CD4-positive, alpha-beta memory T cell (primary cell): ENCODE measurements around the gene SNAPC2. TPM values are rescaled to one million over a fixed set of nuclear protein-coding genes. Genes with fewer than 3 reads are reported as not detected.
"Not testable (repeated sequence)": the region's sequence is repeated elsewhere in the genome, so short reads cannot be mapped to it uniquely, and the experiment has no call there.

Experiments
- CTCF ChIA-PET: fragments of 350-600 bp; sonication (Branson Sonifier 250); formaldehyde crosslinking; loops from one replicate; lab custom pipeline; 2021; ENCODE audit warnings: inconsistent platforms; ENCODE audit not compliant: partially characterized antibody; lab: Charles Lee
- POLR2A ChIA-PET: fragments of 350-600 bp; sonication (Branson Sonifier 250); formaldehyde crosslinking; loops from one replicate; lab custom pipeline; 2021; ENCODE audit not compliant: partially characterized antibody; lab: Charles Lee
- DNase-seq, 5 donors: peaks; one replicate each; pipeline versions ENCODE4 v3.0.0 to v3.0.0-alpha.2; 2020 to 2022; ENCODE audit warnings: mixed read lengths in 1 of 5
- H3K27ac ChIP-seq: one replicate; pipeline ENCODE4 v1.7.0; 2013; ENCODE audit warnings: low read depth, low read length
- H3K27me3 ChIP-seq: 2 replicates; pipeline ENCODE4 v1.7.0; 2013; ENCODE audit warnings: mild to moderate bottlenecking, low read length, moderate library complexity; ENCODE audit not compliant: insufficient read depth
- H3K36me3 ChIP-seq: 2 replicates; pipeline ENCODE4 v1.7.0; 2013; ENCODE audit warnings: mild to moderate bottlenecking, low read length, moderate library complexity; ENCODE audit not compliant: insufficient read depth
- H3K4me1 ChIP-seq: 2 replicates; pipeline ENCODE4 v1.7.0; 2013; ENCODE audit warnings: mild to moderate bottlenecking, low read length, moderate library complexity; ENCODE audit not compliant: insufficient read depth
- H3K4me3 ChIP-seq, 2 donors: one replicate each; pipeline ENCODE4 v1.7.0; 2013; ENCODE audit warnings: low read length in 2 of 2, mild to moderate bottlenecking in 1 of 2
- H3K9me3 ChIP-seq, 2 donors: one replicate each; pipeline ENCODE4 v1.7.0; 2013; ENCODE audit warnings: low read length in 2 of 2, control low read depth in 1 of 2; ENCODE audit not compliant: control insufficient read depth in 1 of 2
- H3K27ac Mint-ChIP-seq, 7 donors: one replicate each; pipeline ENCODE4 v1.8.0; 2020 to 2021; ENCODE audit warnings: mixed read lengths in 7 of 7, mild to moderate bottlenecking in 6 of 7, inconsistent platforms in 3 of 7, moderate library complexity in 3 of 7
- H3K27me3 Mint-ChIP-seq, 2 donors: one replicate each; pipeline ENCODE4 v1.8.0; 2020 to 2021; ENCODE audit warnings: mixed read lengths in 2 of 2
- H3K36me3 Mint-ChIP-seq, 2 donors: one replicate each; pipeline ENCODE4 v1.8.0; 2020 to 2021; ENCODE audit warnings: mixed read lengths in 2 of 2, inconsistent platforms in 1 of 2, mild to moderate bottlenecking in 1 of 2
- H3K4me1 Mint-ChIP-seq, 4 donors: one replicate each; pipeline ENCODE4 v1.8.0; 2020 to 2021; ENCODE audit warnings: mixed read lengths in 4 of 4, mild to moderate bottlenecking in 1 of 4
- H3K4me3 Mint-ChIP-seq, 8 donors: one replicate each; pipeline ENCODE4 v1.8.0; 2020 to 2021; ENCODE audit warnings: mixed read lengths in 8 of 8, mild to moderate bottlenecking in 7 of 8, moderate library complexity in 6 of 8, inconsistent platforms in 3 of 8
- H3K9me3 Mint-ChIP-seq, 8 donors: one replicate each; pipeline ENCODE4 v1.8.0; 2020 to 2021; ENCODE audit warnings: mixed read lengths in 8 of 8, mild to moderate bottlenecking in 5 of 8, inconsistent platforms in 3 of 8, moderate library complexity in 1 of 8
- intact Hi-C: fragments of 100-400 bp; cut with micrococcal nuclease; formaldehyde crosslinking; loops from one replicate; pipeline ENCODE4 v1.15.1; 2023
- polyA plus RNA-seq, 2 donors: library from polyadenylated mRNA; unstranded; fragments of 300-500 nt; fragmentation: Illumina TruSeq; gene quantifications; one replicate each; pipeline ENCODE4 v1.2.3, GENCODE V29; 2021
- total RNA-seq, 2 experiments: library from RNA; stranded (reverse); gene quantifications; one replicate each; pipeline ENCODE4 v1.2.3, GENCODE V29; 2021

SNAPC2 gene
- total and polyA plus RNA-seq, 4 experiments from 2014 or later = 9.0 to 22.1 (median 17.6) TPM

- no peaks in the 10 kb centered on the region for H3K9me3 ChIP-seq
- peak in 1 of 5 donors; percentile 19 for DNase-seq
- H3K4me3 ChIP-seq = peak overlapping the region; percentile 7 to 36
- H3K9me3 Mint-ChIP-seq = peaks cover 0 to 4% (median 0%) of the 10 kb centered on the region in 8 donors
- H3K36me3 Mint-ChIP-seq = peaks cover 8 to 10% of the 10 kb centered on the region in 2 donors
- peaks cover 2% of the 10 kb centered on the region for H3K36me3 ChIP-seq
- ChIA-PET CTCF (interaction anchor here (1.1 to 7.3 kb wide), 3 partner anchors 8 to 26 kb away, joined by 3 to 66 read pairs (median 5); partner anchors contain the start of gene TIMM44), POLR2A (interaction anchor here (1.7 to 5.6 kb wide), 6 partner anchors 9 to 88 kb away, joined by 5 to 82 read pairs (median 14); partner anchors contain the start of genes ELAVL1, MAP2K7 and TIMM44)
- H3K27me3 ChIP-seq = peaks cover 13% of the 10 kb centered on the region
- intact Hi-C loops = no loop called here
- peaks cover 16 to 27% of the 10 kb centered on the region in 2 donors for H3K27me3 Mint-ChIP-seq
- peak overlapping the region; percentile 19 for H3K27ac ChIP-seq
- peak overlapping the region; percentile 77 to 89 (median 85) for H3K4me3 Mint-ChIP-seq
- H3K27ac Mint-ChIP-seq = peak overlapping the region in 4 of 7 donors; percentile 41 to 69 (median 58)
- peaks cover 48% of the 10 kb centered on the region for H3K4me1 ChIP-seq
- peaks cover 14 to 47% (median 31%) of the 10 kb centered on the region in 4 donors for H3K4me1 Mint-ChIP-seq
Observed at GRCh38 chr19:7916955-7917266, 3.2 kb upstream of the SNAPC2 start.

GRCh38 chr19:7917267-7918061 lies 2.7 kb upstream of the SNAPC2 start:
- Histone ChIP-seq H3K9me3 (no peaks in the 10 kb centered on the region), H3K36me3 (peaks cover 8% of the 10 kb centered on the region), H3K27ac (peak overlapping the region; percentile 19), H3K27me3 (peaks cover 13% of the 10 kb centered on the region), H3K4me3 (peak overlapping the region; percentile 7 to 36), H3K4me1 (peaks cover 52% of the 10 kb centered on the region)
- intact Hi-C loops = no loop called here
- Mint-ChIP-seq H3K27ac (peak overlapping the region in 4 of 7 donors; percentile 22 to 72 (median 36)), H3K4me3 (peak overlapping the region; percentile 77 to 89 (median 86)), H3K4me1 (peaks cover 14 to 50% (median 34%) of the 10 kb centered on the region in 4 donors), H3K36me3 (peaks cover 5 to 8% of the 10 kb centered on the region in 2 donors), H3K27me3 (peaks cover 16 to 27% of the 10 kb centered on the region in 2 donors), H3K9me3 (peaks cover 0 to 4% (median 0%) of the 10 kb centered on the region in 8 donors)
- POLR2A ChIA-PET = interaction anchor here (1.1 to 5.6 kb wide), 7 partner anchors 9 to 88 kb away, joined by 4 to 82 read pairs (median 9); partner anchors contain the start of genes ELAVL1, MAP2K7 and TIMM44
- DNase-seq = peak; percentile 46 to 70 (median 52)
- CTCF ChIA-PET = interaction anchor here (1.1 to 7.3 kb wide), 6 partner anchors 9 to 25 kb away, joined by 3 to 66 read pairs (median 4); partner anchors contain the start of genes MAP2K7 and TIMM44

DNA sequence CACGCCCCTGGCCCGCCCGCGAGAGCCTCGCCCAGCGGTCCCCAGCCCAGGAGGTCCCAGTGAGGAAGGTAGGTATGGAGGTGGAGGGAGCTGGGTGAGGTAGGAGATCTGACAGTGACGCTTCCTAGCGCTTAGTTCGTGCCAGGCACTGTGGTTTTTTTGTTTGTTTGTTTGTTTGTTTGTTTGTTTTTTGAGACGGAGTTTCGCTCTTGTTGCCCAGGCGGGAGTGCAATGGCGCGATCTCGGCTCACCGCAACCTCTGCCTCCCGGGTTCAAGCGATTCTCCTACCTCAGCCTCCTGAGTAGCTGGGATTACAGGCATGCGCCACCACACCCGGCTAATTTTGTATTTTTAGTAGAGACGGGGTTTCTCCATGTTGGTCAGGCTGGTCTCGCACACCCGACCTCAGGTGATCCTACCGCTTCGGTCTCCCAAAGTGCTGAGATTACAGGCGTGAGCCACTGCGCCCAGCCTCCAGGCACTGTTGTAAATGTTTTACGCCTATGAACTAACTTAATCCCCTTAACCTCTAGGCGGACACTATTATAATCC lies 2.0 kb upstream of the SNAPC2 start:
- Histone ChIP-seq H3K36me3 (peaks cover 15% of the 10 kb centered on the region), H3K27me3 (peaks cover 13% of the 10 kb centered on the region), H3K4me1 (peaks cover 52% of the 10 kb centered on the region)
- CTCF ChIA-PET = interaction anchor here (1.1 to 7.3 kb wide), 6 partner anchors 9 to 24 kb away, joined by 3 to 66 read pairs (median 4); partner anchors contain the start of genes MAP2K7 and TIMM44
- Mint-ChIP-seq H3K27ac (peak overlapping the region in 4 of 7 donors; percentile 22 to 72 (median 36)), H3K4me1 (peaks cover 14 to 53% (median 36%) of the 10 kb centered on the region in 4 donors), H3K4me3 (peak overlapping the region in 7 of 8 donors; percentile 50 to 85 (median 57)), H3K27me3 (peaks cover 16 to 27% of the 10 kb centered on the region in 2 donors)
- H3K4me3 ChIP-seq, DNase-seq, H3K9me3 ChIP-seq, H3K27ac ChIP-seq, H3K36me3 Mint-ChIP-seq, intact Hi-C loops, H3K9me3 Mint-ChIP-seq: not testable (repeated sequence)
- POLR2A ChIA-PET = interaction anchor here (1.1 to 5.6 kb wide), 7 partner anchors 9 to 87 kb away, joined by 4 to 82 read pairs (median 9); partner anchors contain the start of genes ELAVL1, MAP2K7 and TIMM44

- no peak overlapping the region for H3K4me3 ChIP-seq
- Mint-ChIP-seq H3K9me3 (peaks cover 0 to 4% (median 0%) of the 10 kb centered on the region in 8 donors), H3K36me3 (peaks cover 0 to 2% of the 10 kb centered on the region in 2 donors), H3K4me1 (peaks cover 14 to 59% (median 38%) of the 10 kb centered on the region in 4 donors), H3K27ac (peak overlapping the region in 2 of 7 donors; percentile 85 to 89), H3K4me3 (peak overlapping the region in 7 of 8 donors; percentile 15 to 94 (median 84)), H3K27me3 (peaks cover 16 to 27% of the 10 kb centered on the region in 2 donors)
- no peak for DNase-seq
- H3K27me3 ChIP-seq = peaks cover 13% of the 10 kb centered on the region
- peaks cover 52% of the 10 kb centered on the region for H3K4me1 ChIP-seq
- POLR2A ChIA-PET = interaction anchor here (1.1 to 5.6 kb wide), 7 partner anchors 10 to 1460 kb away, joined by 3 to 82 read pairs (median 21); partner anchors contain the start of genes MAP2K7, SLC25A23 and TIMM44
- intact Hi-C loops = no loop called here
- no peaks in the 10 kb centered on the region for H3K9me3 ChIP-seq
- H3K36me3 ChIP-seq = peaks cover 15% of the 10 kb centered on the region
- no peak overlapping the region for H3K27ac ChIP-seq
- CTCF ChIA-PET = interaction anchor here (1.2 to 7.3 kb wide), 6 partner anchors 11 to 50 kb away, joined by 3 to 66 read pairs (median 16); partner anchors contain the start of genes MAP2K7 and TIMM44
Observed at GRCh38 chr19:7918615-7919421, 1.3 kb upstream of the SNAPC2 start.

GRCh38 chr19:7920519-7921301 lies 572 bp downstream of the SNAPC2 start:
- Histone ChIP-seq H3K27me3 (peaks cover 13% of the 10 kb centered on the region), H3K27ac (peak overlapping the region; percentile 76), H3K9me3 (no peaks in the 10 kb centered on the region), H3K4me3 (peak overlapping the region; percentile 61 to 71), H3K4me1 (peaks cover 53% of the 10 kb centered on the region), H3K36me3 (peaks cover 15% of the 10 kb centered on the region)
- H3K36me3 Mint-ChIP-seq = peaks cover 0 to 3% of the 10 kb centered on the region in 2 donors
- H3K4me3 Mint-ChIP-seq = peak overlapping the region; percentile 88 to 97 (median 92)
- ChIA-PET CTCF (interaction anchor here (0.9 to 7.3 kb wide), 8 partner anchors 9 to 68 kb away, joined by 3 to 66 read pairs (median 8); partner anchors contain the start of genes MAP2K7 and TIMM44), POLR2A (interaction anchor here (0.6 to 5.6 kb wide), 21 partner anchors 8 to 1462 kb away, joined by 3 to 82 read pairs (median 4); partner anchors contain the start of genes ELAVL1, EVI5L, MAP2K7 and PET100)
- peaks cover 0 to 4% (median 0%) of the 10 kb centered on the region in 8 donors for H3K9me3 Mint-ChIP-seq
- peaks cover 10 to 17% of the 10 kb centered on the region in 2 donors for H3K27me3 Mint-ChIP-seq
- H3K4me1 Mint-ChIP-seq = peaks cover 16 to 54% (median 34%) of the 10 kb centered on the region in 4 donors
- intact Hi-C loops = loop anchor here (1.0 to 5.0 kb wide), 7 partner anchors 17 to 470 kb away; partner anchors contain the start of genes MAP2K7, PET100, RAB11B and TIMM44
- DNase-seq = peak; percentile 96 to 99 (median 97)
- H3K27ac Mint-ChIP-seq = peak overlapping the region; percentile 85 to 96 (median 94)
